ENCODE data around the gene CIPC. TPM values are rescaled to one million over a fixed set of nuclear protein-coding genes. Genes with fewer than 3 reads are reported as not detected.

The CIPC gene
- total and polyA plus RNA-seq, 2 of the 4 experiments (the other 2 are of a cell fraction), result 6.6 to 12.9 TPM

- Histone ChIP-seq H3K4me3 (ENCODE audit: insufficient read depth, low read depth, low read length) (no peak overlapping the region), H3K4ac (ENCODE audit: low read depth, low read length) (no peak overlapping the region), H4K5ac (ENCODE audit: low read depth, low read length) (no peak overlapping the region), H3K36me3 (ENCODE audit: control insufficient read depth, insufficient read depth, low read length) (no peaks in the 10 kb centered on the region), H3K18ac (ENCODE audit: low read depth, low read length) (no peak overlapping the region), H3K79me1 (ENCODE audit: low read depth in 1 of 2, low read length in 2 of 2) (no peaks in the 10 kb centered on the region), H2BK5ac (ENCODE audit: low read depth, low read length, poor library complexity, severe bottlenecking) (no peak overlapping the region), H4K8ac (ENCODE audit: low read depth in 2 of 2, low read length in 2 of 2) (no peak overlapping the region), H2BK120ac (ENCODE audit: low read depth, low read length) (no peak overlapping the region), H3K4me1 (ENCODE audit: control insufficient read depth, insufficient read depth, low read length) (peaks cover 6% of the 10 kb centered on the region; the same call in 1 of the 2 replicates), H3K9ac (ENCODE audit: low read depth, low read length) (no peak overlapping the region), H2AFZ (replicated peaks; ENCODE audit: low read length, poor library complexity) (no peak overlapping the region), H3K27ac (ENCODE audit: insufficient read depth, low read length) (no peak overlapping the region), H3K14ac (replicated peaks; ENCODE audit: low read depth, low read length) (no peak overlapping the region), H3K9me3 (ENCODE audit: control insufficient read depth, insufficient read depth, low read length) (no peaks in the 10 kb centered on the region), H4K91ac (ENCODE audit: insufficient read depth, low read depth, low read length) (no peak overlapping the region), H3K27me3 (ENCODE audit: control insufficient read depth, insufficient read depth, low read length) (peaks cover 12% of the 10 kb centered on the region), H3K23ac (ENCODE audit: low read depth, low read length) (no peak overlapping the region), H4K20me1 (ENCODE audit: insufficient read depth, low read length) (peaks cover 4% of the 10 kb centered on the region), H3K56ac (ENCODE audit: extremely low read depth, insufficient read depth, low read length) (no peak overlapping the region), H3K4me2 (ENCODE audit: low read depth, low read length) (no peak overlapping the region), H2BK20ac (ENCODE audit: low read depth, low read length) (no peak overlapping the region), H2AK9ac (replicated peaks; ENCODE audit: low read depth, low read length, poor library complexity) (no peak overlapping the region), H3K9me1 (ENCODE audit: insufficient read depth, low read length) (0 out of 2 replicates have a peak, but pooled peaks cover 5% of the 10 kb centered on the region), H2AK5ac (ENCODE audit: low read depth, low read length) (no peak overlapping the region), H2BK15ac (ENCODE audit: low read depth, low read length) (no peak overlapping the region)
- 62% methylated on average over 2 of the region's 4 CpGs; no CpG with 5 or more reads in 1 of the 2 experiments for WGBS, 2 experiments (ENCODE audit: extremely low coverage in 2 of 2, insufficient read length in 1 of 2)
- ChIA-PET CTCF (no interaction called here), POLR2A (ENCODE audit: unreplicated experiment) (no interaction called here)
- DNase-seq (no peak), ATAC-seq (ENCODE audit: low read depth) (no peak)
- intact Hi-C loops (cut with micrococcal nuclease) (no loop called here), in situ Hi-C loops (cut with MboI; ENCODE audit: low sequenced_read_pairs) (no loop called here), dilution Hi-C loops (cut with HindIII; ENCODE audit: low sequenced_read_pairs, unreplicated experiment) (no loop called here)
- no TSS peak for BruUV-seq (replicated peaks)
- no peak for TF ChIP-seq CTCF (conservative IDR thresholded peaks at IDR 0.05; ENCODE audit: low read depth, low read length)
- no peak for TF ChIP-seq MXI1 (IDR thresholded peaks at IDR 0.05; ENCODE audit: borderline replicate concordance, low read depth, low read length)
Measured at GRCh38 chr14:77161011-77161410, 63.0 kb downstream of the CIPC start.

Other genes starting within 250 kb of the CIPC start
- gene IRF2BPL, start 69.5 kb upstream of the CIPC start, total RNA-seq (2012; rRNA removed), result 6.3 and 8.9 TPM in 2 replicates
- gene IRF2BPL, start 69.5 kb upstream of the CIPC start, polyA plus RNA-seq (2012; rRNA removed), result 14.5 and 15.8 TPM in 2 replicates
- gene ZDHHC22, start 43.5 kb downstream of the CIPC start, total RNA-seq (2012; rRNA removed), result not detected in 2 replicates
- not detected in 2 replicates for gene ZDHHC22, start 43.5 kb downstream of the CIPC start, polyA plus RNA-seq (2012; rRNA removed)
- under 0.01 TPM in 1 of 2 replicates, not detected in the other for gene TMEM63C, start 83.5 kb downstream of the CIPC start, total RNA-seq (2012; rRNA removed)
- gene TMEM63C, start 83.5 kb downstream of the CIPC start, polyA plus RNA-seq (2012; rRNA removed), result not detected in 2 replicates
- gene NGB, start 172.9 kb downstream of the CIPC start, total RNA-seq (2012; rRNA removed), result not detected in 2 replicates
- gene NGB, start 172.9 kb downstream of the CIPC start, polyA plus RNA-seq (2012; rRNA removed), result not detected in 2 replicates
- 5.8 and 6.5 TPM in 2 replicates for gene POMT2, start 222.6 kb downstream of the CIPC start, total RNA-seq (2012; rRNA removed)
- 13.0 and 13.1 TPM in 2 replicates for gene POMT2, start 222.6 kb downstream of the CIPC start, polyA plus RNA-seq (2012; rRNA removed)
- gene GSTZ1, start 222.8 kb downstream of the CIPC start, total RNA-seq (2012; rRNA removed), result 25.0 and 29.0 TPM in 2 replicates
- 19.3 and 19.4 TPM in 2 replicates for gene GSTZ1, start 222.8 kb downstream of the CIPC start, polyA plus RNA-seq (2012; rRNA removed)

All from IMR-90 (cell line).